Stomach smooth muscle (tissue), 2 donors: ENCODE data around the gene LRRC8C.

Experiments
- H3K27ac ChIP-seq: one replicate; pipeline ENCODE4 v1.7.0; 2013; ENCODE audit warnings: mild to moderate bottlenecking, low read length, inconsistent platforms
- H3K27me3 ChIP-seq, 2 donors: one replicate each; pipeline ENCODE4 v1.7.0; 2013; ENCODE audit warnings: low read length in 2 of 2; ENCODE audit not compliant: insufficient read depth in 2 of 2, control insufficient read depth in 1 of 2
- H3K36me3 ChIP-seq, 2 donors: one replicate each; pipeline ENCODE4 v1.7.0; 2013; ENCODE audit warnings: low read length in 2 of 2; ENCODE audit not compliant: control insufficient read depth in 2 of 2, insufficient read depth in 2 of 2
- H3K4me1 ChIP-seq: one replicate; pipeline ENCODE4 v1.7.0; 2013; ENCODE audit warnings: low read length; ENCODE audit not compliant: control insufficient read depth, insufficient read depth
- H3K4me3 ChIP-seq, 2 donors: one replicate each; pipeline ENCODE4 v1.7.0; 2013; ENCODE audit warnings: low read length in 2 of 2
- H3K9ac ChIP-seq, 2 donors: one replicate each; pipeline ENCODE4 v1.7.0; 2013; ENCODE audit warnings: low read length in 2 of 2, mild to moderate bottlenecking in 1 of 2
- H3K9me3 ChIP-seq, 2 donors: one replicate each; pipeline ENCODE4 v1.7.0; 2013; ENCODE audit warnings: low read length in 2 of 2; ENCODE audit not compliant: control insufficient read depth in 2 of 2
- donor health status: healthy.
- donor health status: Pancreatic carcinoma.

LRRC8C gene

GRCh38 chr1:89757532-89757931 lies 124.6 kb downstream of the LRRC8C start:
- Histone ChIP-seq H3K36me3 (no peaks in the 10 kb centered on the region), H3K4me1 (peaks cover 9% of the 10 kb centered on the region), H3K9ac (no peak overlapping the region), H3K9me3 (no peaks in the 10 kb centered on the region), H3K27me3 (peaks cover 0 to 2% of the 10 kb centered on the region in 2 donors), H3K27ac (no peak overlapping the region), H3K4me3 (no peak overlapping the region)

GRCh38 chr1:89758156-89758555 lies 125.2 kb downstream of the LRRC8C start:
- Histone ChIP-seq H3K27ac (no peak overlapping the region), H3K4me1 (peaks cover 13% of the 10 kb centered on the region), H3K36me3 (no peaks in the 10 kb centered on the region), H3K9me3 (no peaks in the 10 kb centered on the region), H3K4me3 (no peak overlapping the region), H3K9ac (no peak overlapping the region), H3K27me3 (peaks cover 0 to 2% of the 10 kb centered on the region in 2 donors)

GRCh38 chr1:89759036-89759435 lies 126.1 kb downstream of the LRRC8C start:
- Histone ChIP-seq H3K27ac (no peak overlapping the region), H3K27me3 (peaks cover 0 to 2% of the 10 kb centered on the region in 2 donors), H3K9ac (no peak overlapping the region), H3K4me1 (peaks cover 16% of the 10 kb centered on the region), H3K4me3 (no peak overlapping the region), H3K36me3 (no peaks in the 10 kb centered on the region), H3K9me3 (no peaks in the 10 kb centered on the region)

- Histone ChIP-seq H3K4me3 (no peak overlapping the region), H3K9ac (no peak overlapping the region), H3K27me3 (peaks cover 0 to 2% of the 10 kb centered on the region in 2 donors), H3K4me1 (peaks cover 16% of the 10 kb centered on the region), H3K27ac (no peak overlapping the region), H3K9me3 (no peaks in the 10 kb centered on the region), H3K36me3 (no peaks in the 10 kb centered on the region)
Observed at GRCh38 chr1:89760496-89760895, 127.6 kb downstream of the LRRC8C start.

GRCh38 chr1:89761338-89761737 lies 128.4 kb downstream of the LRRC8C start:
- no peaks in the 10 kb centered on the region for H3K27me3 ChIP-seq
- H3K9me3 ChIP-seq: no peaks in the 10 kb centered on the region
- H3K36me3 ChIP-seq: no peaks in the 10 kb centered on the region
- H3K9ac ChIP-seq: no peak overlapping the region
- H3K4me3 ChIP-seq: no peak overlapping the region
- no peak overlapping the region for H3K27ac ChIP-seq
- H3K4me1 ChIP-seq: peaks cover 16% of the 10 kb centered on the region

GRCh38 chr1:89761901-89762300 lies 129.0 kb downstream of the LRRC8C start:
- Histone ChIP-seq H3K9ac (no peak overlapping the region), H3K4me1 (peaks cover 16% of the 10 kb centered on the region), H3K27me3 (no peaks in the 10 kb centered on the region), H3K27ac (no peak overlapping the region), H3K4me3 (no peak overlapping the region), H3K36me3 (no peaks in the 10 kb centered on the region), H3K9me3 (no peaks in the 10 kb centered on the region)

GRCh38 chr1:89762386-89762778 lies 129.5 kb downstream of the LRRC8C start:
- Histone ChIP-seq H3K4me3 (peak overlapping the region; percentile 82 to 93), H3K36me3 (no peaks in the 10 kb centered on the region), H3K9ac (peak overlapping the region in 1 of 2 donors; percentile 47), H3K27ac (no peak overlapping the region), H3K27me3 (no peaks in the 10 kb centered on the region), H3K9me3 (no peaks in the 10 kb centered on the region), H3K4me1 (peaks cover 16% of the 10 kb centered on the region)

GRCh38 chr1:89762779-89763648 lies 130.1 kb downstream of the LRRC8C start:
- no peaks in the 10 kb centered on the region for H3K36me3 ChIP-seq
- H3K9ac ChIP-seq: peak overlapping the region; percentile 47 to 71

GRCh38 chr1:89763649-89763986 lies 130.7 kb downstream of the LRRC8C start:
- Histone ChIP-seq H3K9me3 (no peaks in the 10 kb centered on the region), H3K36me3 (no peaks in the 10 kb centered on the region), H3K9ac (peak overlapping the region; percentile 47 to 71), H3K4me3 (peak overlapping the region; percentile 82 to 93), H3K27ac (no peak overlapping the region), H3K27me3 (no peaks in the 10 kb centered on the region), H3K4me1 (peaks cover 11% of the 10 kb centered on the region)

More at GRCh38 chr1:89762779-89763648, 130.1 kb downstream of the LRRC8C start:
- H3K9me3 ChIP-seq: no peaks in the 10 kb centered on the region
- peak overlapping the region; percentile 82 to 93 for H3K4me3 ChIP-seq
- H3K27ac ChIP-seq: no peak overlapping the region
- no peaks in the 10 kb centered on the region for H3K27me3 ChIP-seq
- peaks cover 13% of the 10 kb centered on the region for H3K4me1 ChIP-seq

- H3K9me3 ChIP-seq: no peaks in the 10 kb centered on the region
- H3K4me1 ChIP-seq: peaks cover 11% of the 10 kb centered on the region
- no peak overlapping the region for H3K27ac ChIP-seq
- H3K4me3 ChIP-seq: no peak overlapping the region
- no peaks in the 10 kb centered on the region for H3K36me3 ChIP-seq
- no peaks in the 10 kb centered on the region for H3K27me3 ChIP-seq
- no peak overlapping the region for H3K9ac ChIP-seq
Observed at GRCh38 chr1:89765774-89766173, 132.9 kb downstream of the LRRC8C start.

- Histone ChIP-seq H3K27ac (no peak overlapping the region), H3K4me1 (peaks cover 6% of the 10 kb centered on the region), H3K9ac (no peak overlapping the region), H3K4me3 (no peak overlapping the region), H3K36me3 (no peaks in the 10 kb centered on the region), H3K9me3 (no peaks in the 10 kb centered on the region), H3K27me3 (peaks cover 0 to 2% of the 10 kb centered on the region in 2 donors)
Observed at GRCh38 chr1:89767618-89768017, 134.7 kb downstream of the LRRC8C start.
